NCI-H1694 (cell line): ENCODE data around the gene SLC2A1.
"Not testable (repeated sequence)": the region's sequence is repeated elsewhere in the genome, so short reads cannot be mapped to it uniquely, and the experiment has no call there.

Experiments
- DNase-seq: peaks from one replicate; lab custom pipeline; 2025; lab: John Stamatoyannopoulos, UW

Gene SLC2A1

GRCh38 chr1:42929434-42930177 lies 29.1 kb downstream of the SLC2A1 start:
- DNase-seq: no peak

DNA sequence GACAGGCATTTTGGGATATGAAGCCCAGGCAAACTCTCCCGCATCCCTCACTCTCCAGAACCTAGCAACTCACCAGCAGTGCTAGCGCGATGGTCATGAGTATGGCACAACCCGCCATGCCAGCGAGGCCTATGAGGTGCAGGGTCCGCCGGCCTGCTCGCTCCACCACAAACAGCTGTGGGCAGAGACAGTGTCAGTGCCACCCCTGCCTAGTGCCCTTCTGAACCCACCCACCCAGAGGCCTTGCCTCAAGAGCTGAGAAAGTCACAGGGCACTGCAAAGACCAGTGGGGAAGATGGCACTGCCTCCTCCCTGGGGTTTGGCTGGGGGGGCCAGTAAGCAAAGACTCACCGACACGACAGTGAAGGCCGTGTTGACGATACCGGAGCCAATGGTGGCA lies 29.8 kb downstream of the SLC2A1 start:
- no peak for DNase-seq

DNA sequence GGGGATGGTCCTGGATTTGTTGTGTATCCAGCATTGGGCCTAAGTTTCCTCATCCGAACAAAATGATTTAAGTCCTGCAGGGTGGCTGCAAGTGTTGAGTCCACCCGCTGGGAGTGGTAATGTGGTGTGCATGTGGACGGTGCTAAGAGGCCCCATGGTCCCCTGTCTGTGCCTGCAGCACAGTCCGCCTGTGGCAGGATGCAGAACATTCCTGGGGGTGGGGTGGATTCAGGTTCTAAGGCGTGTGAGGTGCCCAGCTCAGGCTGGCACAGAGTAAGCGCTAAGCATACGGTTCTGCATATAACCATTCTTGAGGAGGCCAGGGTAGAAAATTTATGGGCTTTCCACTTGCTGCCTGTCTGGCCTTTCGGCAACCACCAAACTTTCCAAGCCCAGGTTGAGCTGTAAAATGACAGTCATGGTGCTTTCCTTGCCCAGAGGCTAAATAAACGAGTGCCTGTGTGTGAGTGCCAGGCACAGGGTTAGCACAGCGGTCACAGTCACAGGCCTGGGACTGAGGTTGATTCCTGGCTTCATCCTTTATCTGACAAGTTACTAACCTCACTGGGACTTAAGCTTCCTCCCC lies 30.7 kb downstream of the SLC2A1 start:
- no peak for DNase-seq

- no peak for DNase-seq
Measured at GRCh38 chr1:42927274-42927841, 31.3 kb downstream of the SLC2A1 start.

DNA sequence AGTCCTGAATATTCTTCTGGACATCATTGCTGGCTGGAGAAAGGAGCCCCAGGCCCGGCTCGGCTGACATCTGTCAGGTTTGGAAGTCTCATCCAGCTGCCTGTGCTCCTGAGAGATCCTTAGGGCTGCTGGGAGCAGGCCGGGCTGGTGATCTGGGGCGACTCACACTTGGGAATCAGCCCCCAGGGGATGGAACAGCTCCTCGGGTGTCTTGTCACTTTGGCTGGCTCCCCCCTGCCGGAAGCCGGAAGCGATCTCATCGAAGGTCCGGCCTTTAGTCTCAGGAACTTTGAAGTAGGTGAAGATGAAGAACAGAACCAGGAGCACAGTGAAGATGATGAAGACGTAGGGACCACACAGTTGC lies 31.8 kb downstream of the SLC2A1 start:
- DNase-seq: no peak

GRCh38 chr1:42926235-42926878 lies 32.3 kb downstream of the SLC2A1 start:
- DNase-seq: no peak

GRCh38 chr1:42924851-42925760 lies 33.6 kb downstream of the SLC2A1 start:
- no peak for DNase-seq

DNA sequence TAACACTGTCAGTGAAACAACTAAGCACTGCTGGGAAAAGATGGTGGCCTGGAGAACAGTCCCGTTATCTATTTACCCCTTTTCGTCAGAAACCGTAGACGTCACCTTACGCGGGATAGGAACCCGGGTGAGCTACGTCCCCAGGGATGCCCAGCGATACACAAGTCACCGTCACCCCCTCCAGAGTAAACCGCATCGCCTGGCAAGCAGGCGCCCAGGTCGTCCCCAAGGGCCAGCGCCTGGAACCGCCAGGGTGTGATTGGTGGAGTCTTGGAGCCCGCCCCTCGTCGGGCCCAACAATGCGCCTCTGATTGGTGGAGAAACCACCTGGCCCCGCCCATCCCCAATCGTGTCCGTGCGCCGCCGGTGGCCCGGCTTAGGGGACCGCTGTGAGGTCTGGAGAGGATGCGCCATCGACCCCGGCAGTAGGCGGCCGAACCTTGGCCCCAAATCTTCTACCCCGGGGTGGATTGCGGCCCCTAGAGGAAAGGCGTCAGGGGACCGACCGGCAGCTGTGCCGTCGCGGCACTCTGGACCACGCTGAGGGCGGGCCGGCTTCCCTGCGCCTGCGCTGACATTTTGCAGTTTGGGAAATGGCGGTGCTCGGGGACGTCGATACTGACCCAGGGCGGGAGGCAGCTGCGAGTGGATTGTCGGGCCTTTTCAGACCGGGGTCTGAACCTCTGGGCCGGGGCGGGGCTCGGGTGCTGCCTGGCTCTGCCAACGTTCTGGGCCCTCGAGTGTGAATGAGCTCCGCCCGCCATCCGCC lies 34.4 kb downstream of the SLC2A1 start:
- peak; percentile 92 for DNase-seq

- no peak for DNase-seq
Measured at GRCh38 chr1:42923367-42924081, 35.1 kb downstream of the SLC2A1 start.

- peak; percentile 84 for DNase-seq
Measured at GRCh38 chr1:42922687-42923366, 35.8 kb downstream of the SLC2A1 start.

DNA sequence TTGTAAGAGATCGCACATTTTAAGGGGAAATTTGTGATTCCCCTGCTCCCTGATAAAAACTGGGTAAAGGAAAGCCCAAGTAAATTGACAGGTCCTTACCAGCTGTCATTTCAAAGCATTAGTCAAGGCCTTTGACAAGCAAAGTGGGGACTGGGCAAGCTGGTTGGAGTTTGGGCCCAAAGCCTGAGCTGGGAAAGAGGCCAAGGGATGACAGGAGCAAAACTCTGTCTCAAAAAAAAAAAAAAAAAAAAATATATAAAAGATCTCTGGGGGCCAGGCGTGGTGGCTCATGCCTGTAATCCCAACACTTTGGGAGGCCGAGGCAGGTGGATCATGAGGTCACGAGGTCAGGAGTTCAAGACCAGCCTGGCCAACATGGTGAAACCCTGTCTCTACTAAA lies 36.9 kb downstream of the SLC2A1 start:
- no peak for DNase-seq

DNA sequence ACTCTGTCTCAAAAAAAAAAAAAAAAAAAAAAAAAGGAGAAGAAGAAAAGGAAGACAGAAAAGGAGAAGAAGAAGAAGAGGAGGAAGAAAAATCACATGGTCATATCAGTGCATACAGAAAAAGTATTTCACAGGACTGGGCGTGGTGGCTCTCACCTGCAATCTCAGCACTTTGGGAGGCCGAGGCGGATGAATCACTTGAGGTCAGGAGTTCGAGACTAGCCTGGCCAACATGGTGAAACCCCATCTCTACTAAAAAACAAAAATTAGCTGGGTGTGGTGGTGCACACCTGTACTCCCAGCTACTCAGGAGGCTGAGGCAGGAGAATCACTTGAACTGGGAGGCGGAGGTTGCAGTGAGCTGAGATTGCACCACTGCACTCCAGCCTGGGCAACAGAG lies 39.0 kb downstream of the SLC2A1 start:
- DNase-seq: not testable (repeated sequence)

GRCh38 chr1:42917241-42917495 lies 41.5 kb downstream of the SLC2A1 start:
- DNase-seq: no peak

DNA sequence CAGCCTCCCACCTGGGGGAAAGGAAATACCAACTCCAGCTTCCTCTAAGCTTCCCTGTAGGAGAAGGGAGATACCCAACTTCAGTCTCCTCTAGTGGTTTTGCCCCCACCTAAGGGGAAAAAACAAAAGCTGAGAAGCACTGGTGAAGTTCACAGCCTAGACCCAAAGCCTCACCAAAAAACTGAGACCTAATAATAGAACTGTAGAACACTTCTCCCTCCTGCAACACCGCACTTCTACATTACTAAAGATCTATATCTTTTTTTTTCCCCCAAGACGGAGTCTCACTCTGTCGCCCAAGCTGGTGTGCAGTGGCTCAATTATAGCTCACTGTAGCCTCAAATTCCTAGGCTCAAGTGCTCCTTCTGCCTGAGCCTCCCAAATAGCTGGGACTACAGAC lies 43.2 kb downstream of the SLC2A1 start:
- no peak for DNase-seq

- DNase-seq: no peak
Measured at GRCh38 chr1:42914092-42914627, 44.5 kb downstream of the SLC2A1 start.

- peak; percentile 86 for DNase-seq
Measured at GRCh38 chr1:42913426-42914091, 45.1 kb downstream of the SLC2A1 start.

GRCh38 chr1:42910985-42911384 lies 47.7 kb downstream of the SLC2A1 start:
- DNase-seq: no peak

- DNase-seq: no peak
Measured at GRCh38 chr1:42908046-42908445, 50.6 kb downstream of the SLC2A1 start.

- DNase-seq: no peak
Measured at GRCh38 chr1:42904434-42904833, 54.2 kb downstream of the SLC2A1 start.
